ENCODE data around the gene HIVEP3. TPM values are rescaled to one million over a fixed set of nuclear protein-coding genes. Genes with fewer than 3 reads are reported as not detected.
"Not testable (repeated sequence)": the region's sequence is repeated elsewhere in the genome, so short reads cannot be mapped to it uniquely, and the experiment has no call there.

Gene HIVEP3
- total RNA-seq: 38.5 and 38.9 TPM in 2 replicates

- intact Hi-C loops (cut with micrococcal nuclease): loop anchor here (1.0 to 10.0 kb wide), 5 partner anchors 20 to 681 kb away; partner anchors contain the start of gene FOXJ3
Observed at GRCh38 chr1:41918450-41919043, at the start of gene HIVEP3. Gene HIVEP3 (minus strand): TSS chr1:41918922.

GRCh38 chr1:41964400-41964799 lies 45.7 kb upstream of the HIVEP3 start:
- intact Hi-C loops (cut with micrococcal nuclease): no loop called here

GRCh38 chr1:41963636-41964035 lies 44.9 kb upstream of the HIVEP3 start:
- intact Hi-C loops (cut with micrococcal nuclease): no loop called here

GRCh38 chr1:41958015-41958673 lies 39.4 kb upstream of the HIVEP3 start:
- intact Hi-C loops (cut with micrococcal nuclease): no loop called here

- intact Hi-C loops (cut with micrococcal nuclease): no loop called here
Observed at GRCh38 chr1:41957568-41957967, 38.8 kb upstream of the HIVEP3 start.

GRCh38 chr1:41955461-41956159 lies 36.9 kb upstream of the HIVEP3 start:
- intact Hi-C loops (cut with micrococcal nuclease): no loop called here

- intact Hi-C loops (cut with micrococcal nuclease): no loop called here
Observed at GRCh38 chr1:41954533-41954944, 35.8 kb upstream of the HIVEP3 start.

- intact Hi-C loops (cut with micrococcal nuclease): no loop called here
Observed at GRCh38 chr1:41953291-41953690, 34.6 kb upstream of the HIVEP3 start.

- intact Hi-C loops (cut with micrococcal nuclease): no loop called here
Observed at GRCh38 chr1:41952208-41952607, 33.5 kb upstream of the HIVEP3 start.

GRCh38 chr1:41951492-41951891 lies 32.8 kb upstream of the HIVEP3 start:
- intact Hi-C loops (cut with micrococcal nuclease): loop anchor here (2.0 kb wide), 1 partner anchor 15 kb away; no protein-coding TSS in a partner anchor

GRCh38 chr1:41950820-41951219 lies 32.1 kb upstream of the HIVEP3 start:
- intact Hi-C loops (cut with micrococcal nuclease): loop anchor here (2.0 kb wide), 1 partner anchor 14 kb away; no protein-coding TSS in a partner anchor

GRCh38 chr1:41945946-41946345 lies 27.2 kb upstream of the HIVEP3 start:
- intact Hi-C loops (cut with micrococcal nuclease): not testable (repeated sequence)

GRCh38 chr1:41943717-41944116 lies 25.0 kb upstream of the HIVEP3 start:
- intact Hi-C loops (cut with micrococcal nuclease): no loop called here

GRCh38 chr1:41942278-41942677 lies 23.6 kb upstream of the HIVEP3 start:
- intact Hi-C loops (cut with micrococcal nuclease): no loop called here

- intact Hi-C loops (cut with micrococcal nuclease): no loop called here
Observed at GRCh38 chr1:41941381-41941780, 22.7 kb upstream of the HIVEP3 start.

GRCh38 chr1:41939194-41939593 lies 20.5 kb upstream of the HIVEP3 start:
- intact Hi-C loops (cut with micrococcal nuclease): no loop called here

- intact Hi-C loops (cut with micrococcal nuclease): loop anchor here (2.0 kb wide), 1 partner anchor 15 kb away; no protein-coding TSS in a partner anchor
Observed at GRCh38 chr1:41936107-41936506, 17.4 kb upstream of the HIVEP3 start.

- intact Hi-C loops (cut with micrococcal nuclease): no loop called here
Observed at GRCh38 chr1:41935226-41935625, 16.5 kb upstream of the HIVEP3 start.

GRCh38 chr1:41933106-41933505 lies 14.4 kb upstream of the HIVEP3 start:
- intact Hi-C loops (cut with micrococcal nuclease): no loop called here

- intact Hi-C loops (cut with micrococcal nuclease): no loop called here
Observed at GRCh38 chr1:41931578-41931977, 12.9 kb upstream of the HIVEP3 start.

GRCh38 chr1:41927118-41927517 lies 8.4 kb upstream of the HIVEP3 start:
- intact Hi-C loops (cut with micrococcal nuclease): no loop called here

- intact Hi-C loops (cut with micrococcal nuclease): no loop called here
Observed at GRCh38 chr1:41925712-41926111, 7.0 kb upstream of the HIVEP3 start.

Data from T-helper 1 cell treated with Interleukin-12 subunit alpha and Interleukin-12 subunit beta and Interleukin-4 antibody, amounts not matched to agents 30 ng/mL and 1 ng/mL, for 36 hours (primary cell).